WTC11 (cell line): ENCODE data around the gene ANKZF1.

Experiments
- CBFB ChIP-seq: sonication (generic); formaldehyde crosslinking; IDR thresholded peaks from 2 replicates; pipeline ENCODE4 v1.8.1; 2022; ENCODE audit warnings: mild to moderate bottlenecking, low read depth, missing genetic modification reagents
- ETV6 ChIP-seq: sonication (generic); formaldehyde crosslinking; IDR thresholded peaks from 2 replicates; pipeline ENCODE4 v1.8.1; 2022; ENCODE audit warnings: mild to moderate bottlenecking, missing genetic modification reagents
- HMGXB4 ChIP-seq: sonication (generic); formaldehyde crosslinking; IDR thresholded peaks from 2 replicates; pipeline ENCODE4 v1.8.1; 2023; ENCODE audit warnings: mild to moderate bottlenecking, moderate library complexity, missing genetic modification reagents
- MLX ChIP-seq: sonication (generic); formaldehyde crosslinking; IDR thresholded peaks from 2 replicates; pipeline ENCODE4 v1.8.1; 2023; ENCODE audit warnings: mild to moderate bottlenecking, missing genetic modification reagents, moderate library complexity
- ZBTB43 ChIP-seq: sonication (generic); formaldehyde crosslinking; IDR thresholded peaks from 2 replicates; pipeline ENCODE4 v1.8.1; 2023; ENCODE audit warnings: mild to moderate bottlenecking, missing genetic modification reagents
- ZSCAN18 ChIP-seq: fragments of 250-450 bp; sonication (Bioruptor Pico); IDR thresholded peaks from 2 replicates; pipeline ENCODE4 v2.1.2; 2022; ENCODE audit warnings: mild to moderate bottlenecking, moderate library complexity
- TF ChIP-seq, protein P1 (sequence below): fragments of 200-600 bp; IDR thresholded peaks from 2 replicates; pipeline ENCODE4 v1.8.0; 2022; ENCODE audit warnings: antibody characterized with exemption
- TF ChIP-seq, protein P2 (sequence below): sonication (generic); formaldehyde crosslinking; IDR thresholded peaks from 2 replicates; pipeline ENCODE4 v1.8.1; 2022; ENCODE audit warnings: low read depth, missing genetic modification reagents, borderline replicate concordance
- TF ChIP-seq, protein P3 (sequence below): sonication (generic); formaldehyde crosslinking; IDR thresholded peaks from 2 replicates; pipeline ENCODE4 v1.8.1; 2023; ENCODE audit warnings: mild to moderate bottlenecking, missing genetic modification reagents, borderline replicate concordance
- TF ChIP-seq, protein P4 (sequence below): sonication (generic); formaldehyde crosslinking; IDR thresholded peaks from 2 replicates; pipeline ENCODE4 v1.8.1; 2023; ENCODE audit warnings: mild to moderate bottlenecking, missing genetic modification reagents

DNA sequence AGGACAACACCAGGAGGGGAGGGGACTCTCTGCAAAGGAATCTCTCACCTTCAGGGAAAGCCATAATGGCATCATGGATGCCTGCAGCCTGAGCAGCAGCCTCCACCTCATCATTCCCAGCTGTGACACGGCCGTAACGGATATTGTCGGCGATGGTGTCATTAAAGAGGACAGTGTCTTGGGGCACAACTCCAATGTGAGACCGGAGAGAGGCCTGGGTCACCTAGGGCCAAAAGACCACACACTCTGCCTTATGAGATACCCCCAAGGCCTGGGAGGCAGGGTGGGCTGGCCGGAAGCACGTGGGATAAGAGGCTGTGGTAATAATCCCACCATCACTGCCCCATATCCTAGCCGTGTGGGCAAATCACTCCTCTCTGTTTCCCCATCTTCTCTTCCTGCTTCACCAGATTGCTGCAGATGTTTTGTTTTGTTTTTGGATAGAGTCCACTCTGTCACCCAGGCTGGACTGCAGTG is 18.7 kb upstream of the ANKZF1 start:
- TF ChIP-seq, protein P1, sequence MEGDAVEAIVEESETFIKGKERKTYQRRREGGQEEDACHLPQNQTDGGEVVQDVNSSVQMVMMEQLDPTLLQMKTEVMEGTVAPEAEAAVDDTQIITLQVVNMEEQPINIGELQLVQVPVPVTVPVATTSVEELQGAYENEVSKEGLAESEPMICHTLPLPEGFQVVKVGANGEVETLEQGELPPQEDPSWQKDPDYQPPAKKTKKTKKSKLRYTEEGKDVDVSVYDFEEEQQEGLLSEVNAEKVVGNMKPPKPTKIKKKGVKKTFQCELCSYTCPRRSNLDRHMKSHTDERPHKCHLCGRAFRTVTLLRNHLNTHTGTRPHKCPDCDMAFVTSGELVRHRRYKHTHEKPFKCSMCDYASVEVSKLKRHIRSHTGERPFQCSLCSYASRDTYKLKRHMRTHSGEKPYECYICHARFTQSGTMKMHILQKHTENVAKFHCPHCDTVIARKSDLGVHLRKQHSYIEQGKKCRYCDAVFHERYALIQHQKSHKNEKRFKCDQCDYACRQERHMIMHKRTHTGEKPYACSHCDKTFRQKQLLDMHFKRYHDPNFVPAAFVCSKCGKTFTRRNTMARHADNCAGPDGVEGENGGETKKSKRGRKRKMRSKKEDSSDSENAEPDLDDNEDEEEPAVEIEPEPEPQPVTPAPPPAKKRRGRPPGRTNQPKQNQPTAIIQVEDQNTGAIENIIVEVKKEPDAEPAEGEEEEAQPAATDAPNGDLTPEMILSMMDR: no peak
- TF ChIP-seq ZBTB43 (CRISPR knock-in tag): no peak
- TF ChIP-seq, protein P2, sequence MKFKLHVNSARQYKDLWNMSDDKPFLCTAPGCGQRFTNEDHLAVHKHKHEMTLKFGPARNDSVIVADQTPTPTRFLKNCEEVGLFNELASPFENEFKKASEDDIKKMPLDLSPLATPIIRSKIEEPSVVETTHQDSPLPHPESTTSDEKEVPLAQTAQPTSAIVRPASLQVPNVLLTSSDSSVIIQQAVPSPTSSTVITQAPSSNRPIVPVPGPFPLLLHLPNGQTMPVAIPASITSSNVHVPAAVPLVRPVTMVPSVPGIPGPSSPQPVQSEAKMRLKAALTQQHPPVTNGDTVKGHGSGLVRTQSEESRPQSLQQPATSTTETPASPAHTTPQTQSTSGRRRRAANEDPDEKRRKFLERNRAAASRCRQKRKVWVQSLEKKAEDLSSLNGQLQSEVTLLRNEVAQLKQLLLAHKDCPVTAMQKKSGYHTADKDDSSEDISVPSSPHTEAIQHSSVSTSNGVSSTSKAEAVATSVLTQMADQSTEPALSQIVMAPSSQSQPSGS (CRISPR knock-in tag): no peak
- TF ChIP-seq ETV6 (CRISPR knock-in tag): no peak
- TF ChIP-seq, protein P3, sequence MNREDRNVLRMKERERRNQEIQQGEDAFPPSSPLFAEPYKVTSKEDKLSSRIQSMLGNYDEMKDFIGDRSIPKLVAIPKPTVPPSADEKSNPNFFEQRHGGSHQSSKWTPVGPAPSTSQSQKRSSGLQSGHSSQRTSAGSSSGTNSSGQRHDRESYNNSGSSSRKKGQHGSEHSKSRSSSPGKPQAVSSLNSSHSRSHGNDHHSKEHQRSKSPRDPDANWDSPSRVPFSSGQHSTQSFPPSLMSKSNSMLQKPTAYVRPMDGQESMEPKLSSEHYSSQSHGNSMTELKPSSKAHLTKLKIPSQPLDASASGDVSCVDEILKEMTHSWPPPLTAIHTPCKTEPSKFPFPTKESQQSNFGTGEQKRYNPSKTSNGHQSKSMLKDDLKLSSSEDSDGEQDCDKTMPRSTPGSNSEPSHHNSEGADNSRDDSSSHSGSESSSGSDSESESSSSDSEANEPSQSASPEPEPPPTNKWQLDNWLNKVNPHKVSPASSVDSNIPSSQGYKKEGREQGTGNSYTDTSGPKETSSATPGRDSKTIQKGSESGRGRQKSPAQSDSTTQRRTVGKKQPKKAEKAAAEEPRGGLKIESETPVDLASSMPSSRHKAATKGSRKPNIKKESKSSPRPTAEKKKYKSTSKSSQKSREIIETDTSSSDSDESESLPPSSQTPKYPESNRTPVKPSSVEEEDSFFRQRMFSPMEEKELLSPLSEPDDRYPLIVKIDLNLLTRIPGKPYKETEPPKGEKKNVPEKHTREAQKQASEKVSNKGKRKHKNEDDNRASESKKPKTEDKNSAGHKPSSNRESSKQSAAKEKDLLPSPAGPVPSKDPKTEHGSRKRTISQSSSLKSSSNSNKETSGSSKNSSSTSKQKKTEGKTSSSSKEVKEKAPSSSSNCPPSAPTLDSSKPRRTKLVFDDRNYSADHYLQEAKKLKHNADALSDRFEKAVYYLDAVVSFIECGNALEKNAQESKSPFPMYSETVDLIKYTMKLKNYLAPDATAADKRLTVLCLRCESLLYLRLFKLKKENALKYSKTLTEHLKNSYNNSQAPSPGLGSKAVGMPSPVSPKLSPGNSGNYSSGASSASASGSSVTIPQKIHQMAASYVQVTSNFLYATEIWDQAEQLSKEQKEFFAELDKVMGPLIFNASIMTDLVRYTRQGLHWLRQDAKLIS (CRISPR knock-in tag): no peak
- no peak for TF ChIP-seq CBFB (CRISPR knock-in tag)
- no peak for TF ChIP-seq ZSCAN18 (CRISPR knock-in tag)
- no peak for TF ChIP-seq HMGXB4
- no peak for TF ChIP-seq MLX (CRISPR knock-in tag)
- TF ChIP-seq, protein P4, sequence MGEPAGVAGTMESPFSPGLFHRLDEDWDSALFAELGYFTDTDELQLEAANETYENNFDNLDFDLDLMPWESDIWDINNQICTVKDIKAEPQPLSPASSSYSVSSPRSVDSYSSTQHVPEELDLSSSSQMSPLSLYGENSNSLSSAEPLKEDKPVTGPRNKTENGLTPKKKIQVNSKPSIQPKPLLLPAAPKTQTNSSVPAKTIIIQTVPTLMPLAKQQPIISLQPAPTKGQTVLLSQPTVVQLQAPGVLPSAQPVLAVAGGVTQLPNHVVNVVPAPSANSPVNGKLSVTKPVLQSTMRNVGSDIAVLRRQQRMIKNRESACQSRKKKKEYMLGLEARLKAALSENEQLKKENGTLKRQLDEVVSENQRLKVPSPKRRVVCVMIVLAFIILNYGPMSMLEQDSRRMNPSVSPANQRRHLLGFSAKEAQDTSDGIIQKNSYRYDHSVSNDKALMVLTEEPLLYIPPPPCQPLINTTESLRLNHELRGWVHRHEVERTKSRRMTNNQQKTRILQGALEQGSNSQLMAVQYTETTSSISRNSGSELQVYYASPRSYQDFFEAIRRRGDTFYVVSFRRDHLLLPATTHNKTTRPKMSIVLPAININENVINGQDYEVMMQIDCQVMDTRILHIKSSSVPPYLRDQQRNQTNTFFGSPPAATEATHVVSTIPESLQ: no peak
